HG03095 (cell line): ENCODE data around the gene NRBP1.

Source experiments
- ATAC-seq: cut with Tn5 transposase; IDR thresholded peaks from one replicate; pipeline ENCODE4 v1.9.1; 2021; ENCODE audit warnings: moderate library complexity; ENCODE audit not compliant: unreplicated experiment

The NRBP1 gene

DNA sequence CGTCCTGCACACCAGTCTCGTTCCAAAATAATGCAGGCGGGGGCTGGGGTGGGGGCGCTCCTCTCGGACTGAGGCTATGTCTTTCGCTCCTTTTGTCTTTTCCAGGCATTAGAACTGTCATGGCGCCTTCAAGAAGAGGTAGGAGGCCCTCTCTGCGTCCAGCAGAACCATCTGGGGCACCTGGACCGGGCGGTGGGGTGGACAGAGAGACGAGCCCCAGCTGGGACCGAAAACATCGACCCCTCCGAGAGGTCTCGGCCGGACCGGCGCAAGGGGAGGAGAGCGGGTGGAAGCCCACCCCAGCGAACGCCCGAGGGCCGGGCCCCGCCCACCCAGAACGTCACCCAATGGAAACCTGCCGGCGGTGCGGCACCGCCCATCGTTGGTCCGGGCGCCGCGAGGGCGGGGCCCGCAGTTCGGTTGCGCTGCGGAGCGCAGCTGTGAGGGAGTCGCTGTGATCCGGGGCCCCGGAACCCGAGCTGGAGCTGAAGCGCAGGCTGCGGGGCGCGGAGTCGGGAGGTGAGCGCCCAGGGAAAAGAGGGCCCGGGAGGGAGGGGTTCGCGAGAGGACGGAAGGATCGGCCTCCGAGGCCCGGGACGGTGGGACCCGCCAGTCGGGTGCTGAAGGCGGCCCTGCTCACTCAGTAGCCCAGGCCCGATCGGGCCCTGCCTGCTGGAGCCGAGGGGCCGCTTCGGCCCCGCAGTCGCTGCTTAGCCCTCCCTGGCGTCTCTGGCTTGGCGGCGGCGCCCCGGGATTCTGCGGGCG lies at the start of gene NRBP1:
Gene NRBP1 (plus strand): TSS at position 419 of the 765 bp plus-strand sequence. CDS start 4,643 bp downstream, outside the sequence.
- ATAC-seq, result peak; percentile 86

DNA sequence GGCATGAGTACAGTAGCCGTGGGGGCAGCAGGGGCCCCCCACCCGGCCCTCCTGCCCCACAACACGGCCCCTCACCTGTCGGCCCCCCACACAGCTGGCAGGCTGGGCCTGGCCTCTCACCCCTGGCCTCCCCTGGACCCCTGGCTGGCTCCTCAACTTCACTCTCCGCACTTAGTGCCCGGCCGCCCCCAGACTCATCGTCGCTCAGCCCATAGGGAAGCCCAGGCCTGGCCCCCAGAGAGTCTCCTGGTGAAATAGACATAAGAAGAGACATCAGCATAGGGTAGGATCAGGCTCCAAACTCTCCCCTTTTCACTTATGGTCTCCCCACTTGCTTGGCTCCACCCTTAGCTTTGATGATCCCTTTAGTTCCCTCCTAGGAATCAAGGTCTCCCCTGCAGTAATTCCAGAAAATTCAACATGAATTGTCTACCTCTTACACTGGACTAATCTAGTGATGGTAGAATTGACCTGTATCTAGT lies 49.6 kb upstream of the NRBP1 start:
- no peak for ATAC-seq

DNA sequence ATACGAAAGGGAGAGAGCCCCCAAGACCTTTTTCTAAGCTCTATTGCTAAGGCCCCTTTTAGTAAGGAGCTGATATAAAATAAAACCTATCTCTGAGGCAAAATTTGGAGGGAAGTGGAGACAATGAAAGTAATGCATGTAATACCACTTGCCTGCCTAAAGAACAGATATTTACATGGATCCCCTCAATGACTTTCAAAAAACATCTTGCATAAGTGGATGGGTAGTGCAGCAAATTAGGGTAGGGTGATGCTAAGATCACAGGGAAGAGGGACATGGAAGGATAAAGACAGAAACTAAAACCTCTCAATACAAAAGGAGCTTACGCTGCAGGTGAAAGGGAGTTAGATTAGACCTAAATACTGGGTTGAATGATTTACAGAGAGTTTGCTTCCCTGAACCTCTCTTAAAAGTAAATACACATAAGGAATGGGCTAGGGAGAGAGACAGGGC lies 49.0 kb upstream of the NRBP1 start:
- no peak for ATAC-seq

DNA sequence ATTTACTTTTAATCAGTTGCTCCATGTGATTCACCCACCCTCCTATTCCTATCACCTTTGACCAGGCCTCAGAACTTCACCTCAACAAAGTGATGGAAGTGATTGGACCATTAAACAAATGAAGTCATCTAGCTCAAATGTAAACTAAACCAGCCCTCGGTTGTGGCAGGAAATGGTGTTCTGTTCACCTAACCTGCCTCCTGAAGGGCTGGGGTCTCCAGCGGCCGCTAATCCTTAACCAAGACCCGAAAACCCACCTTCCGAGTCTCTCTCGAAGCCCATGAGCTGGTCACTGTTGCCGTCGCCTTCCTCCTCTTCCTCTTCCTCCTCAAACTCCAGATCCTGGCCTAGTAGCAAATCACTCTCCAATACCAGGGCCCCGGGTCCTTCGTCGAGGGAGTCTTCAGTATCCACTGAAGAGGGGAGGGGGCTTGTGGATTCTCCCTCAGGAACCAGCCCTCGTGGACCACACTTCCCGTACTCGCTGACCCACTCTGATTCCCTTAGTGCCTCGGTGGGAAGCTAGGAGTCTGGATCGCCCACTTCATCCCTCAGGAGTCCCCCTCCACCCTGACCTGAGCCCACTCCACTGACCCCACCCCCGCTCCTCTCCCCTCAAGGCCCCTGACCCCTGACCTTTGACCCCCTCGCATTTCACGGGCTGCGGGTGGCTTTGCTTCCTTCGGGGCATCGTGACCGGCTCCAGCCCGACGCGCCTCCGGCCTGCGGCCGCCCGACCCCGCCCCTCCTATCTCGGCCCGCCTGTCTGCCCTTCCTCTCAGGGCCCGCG lies 48.4 kb upstream of the NRBP1 start:
- ATAC-seq, result peak; percentile 36

DNA sequence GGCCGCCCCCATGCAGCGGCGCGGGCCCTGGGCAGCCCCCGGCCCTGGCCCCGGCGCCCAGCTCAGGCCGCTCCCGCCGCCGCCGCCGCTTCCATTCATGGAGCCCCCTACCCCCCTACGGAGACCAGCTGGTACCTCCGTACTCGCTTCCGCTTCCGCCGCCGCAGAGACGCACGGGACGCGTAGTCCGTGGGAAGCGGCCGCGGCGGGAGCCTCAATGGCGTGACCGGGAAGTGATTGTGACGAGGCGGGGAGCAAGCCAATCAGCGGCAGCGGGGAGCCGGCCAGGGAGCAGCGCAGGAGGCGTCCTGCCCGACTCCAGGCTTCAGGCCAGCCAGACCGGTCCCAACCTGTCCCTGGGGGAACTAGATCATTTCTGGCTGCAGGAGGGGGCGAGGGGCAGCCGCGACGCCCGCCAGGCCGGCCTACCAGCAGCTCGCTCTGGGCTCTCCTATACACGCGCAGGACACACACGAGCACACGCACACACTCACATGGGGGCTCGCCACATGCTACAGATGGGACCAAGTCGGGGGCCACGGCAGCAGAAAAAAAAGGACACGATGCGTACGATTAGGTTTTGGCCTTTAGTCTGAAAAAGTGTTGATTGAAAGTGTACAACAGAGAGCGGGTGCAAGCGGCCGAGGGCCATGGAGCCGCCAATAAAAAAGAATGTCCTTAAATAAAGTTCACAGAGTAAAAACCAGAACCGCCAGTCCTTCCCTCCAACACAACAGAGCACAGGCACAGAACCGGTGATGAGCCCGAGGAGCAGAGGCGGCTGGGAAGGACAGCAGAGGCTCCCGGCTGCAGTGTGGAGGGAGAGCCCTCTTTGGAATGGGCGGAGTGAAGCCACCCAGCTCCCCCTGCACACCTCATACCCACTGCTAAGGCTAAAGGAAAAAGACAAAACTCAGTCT lies 47.5 kb upstream of the NRBP1 start, which contains the start of gene ZNF513:
Gene ZNF513 (minus strand): TSS at position 109 of the 920 bp plus-strand sequence. CDS start 208 bp downstream, outside the sequence.
- peak; percentile 84 for ATAC-seq

DNA sequence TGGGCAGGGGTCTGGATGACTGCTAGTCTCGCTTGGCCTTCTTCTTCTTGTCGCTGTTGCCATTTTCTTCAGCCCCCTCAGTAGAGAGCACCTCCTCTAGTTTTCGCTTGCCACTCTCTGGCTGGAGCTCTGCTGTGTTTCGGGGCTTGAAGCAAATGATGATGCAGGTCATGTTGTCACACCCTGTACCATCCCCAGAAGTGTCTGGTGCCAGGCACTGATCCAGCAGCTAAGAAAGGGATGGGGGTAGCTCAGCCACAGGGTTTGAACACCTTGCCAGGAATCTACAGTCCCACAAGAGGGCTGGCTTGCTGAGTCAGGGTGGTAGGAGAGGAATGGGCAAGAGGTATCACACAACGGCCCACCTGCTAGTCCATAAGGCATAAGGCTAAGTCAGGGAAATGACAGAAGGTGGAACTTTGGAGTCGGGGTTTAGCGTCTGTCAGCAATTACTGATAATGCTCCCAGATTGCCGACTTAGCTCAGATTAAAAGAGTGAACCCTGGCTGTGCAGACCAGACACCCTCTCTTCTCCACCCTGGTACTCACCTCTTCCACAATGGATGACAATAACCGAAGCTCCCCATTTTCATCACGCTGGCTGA lies 46.8 kb upstream of the NRBP1 start:
- no peak for ATAC-seq

DNA sequence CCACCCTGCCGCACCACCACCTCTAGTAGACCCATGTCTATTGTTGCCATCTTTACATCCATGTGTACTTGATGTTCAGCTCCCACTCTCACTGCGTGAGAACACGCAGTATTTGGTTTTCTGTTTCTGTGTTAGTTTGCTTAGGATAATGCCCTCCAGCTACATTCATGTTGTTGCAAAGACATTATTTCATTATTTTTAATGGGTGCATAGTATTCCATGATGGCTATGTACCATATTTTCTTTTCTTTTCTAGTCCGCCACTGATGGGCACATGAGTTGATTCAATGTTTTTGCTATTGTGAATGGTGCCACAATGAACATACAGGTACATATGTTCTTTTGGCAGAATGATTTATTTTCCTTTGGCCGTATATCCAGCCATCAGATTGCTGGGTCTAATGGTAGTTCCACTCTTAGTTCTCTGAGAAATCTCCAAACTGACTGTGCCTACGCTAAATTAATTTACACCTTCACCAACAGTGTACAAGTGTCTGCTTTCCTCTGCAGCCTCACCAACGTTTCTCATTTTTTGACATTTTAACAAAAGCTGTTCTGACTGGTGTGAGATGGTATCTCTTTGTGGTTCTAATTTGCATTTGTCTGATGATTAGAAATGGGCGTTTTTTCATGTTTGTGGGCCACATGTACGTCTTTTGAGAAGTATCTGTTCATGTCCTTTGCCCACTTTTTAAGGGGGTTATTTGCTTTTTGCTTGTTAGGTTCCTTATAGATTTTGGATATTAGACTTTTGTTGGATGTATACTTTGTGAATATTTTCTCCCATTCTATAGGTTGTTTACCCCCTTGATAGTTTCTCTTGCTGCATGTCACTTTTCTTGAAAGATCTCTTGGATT lies 37.4 kb upstream of the NRBP1 start:
- no peak for ATAC-seq

DNA sequence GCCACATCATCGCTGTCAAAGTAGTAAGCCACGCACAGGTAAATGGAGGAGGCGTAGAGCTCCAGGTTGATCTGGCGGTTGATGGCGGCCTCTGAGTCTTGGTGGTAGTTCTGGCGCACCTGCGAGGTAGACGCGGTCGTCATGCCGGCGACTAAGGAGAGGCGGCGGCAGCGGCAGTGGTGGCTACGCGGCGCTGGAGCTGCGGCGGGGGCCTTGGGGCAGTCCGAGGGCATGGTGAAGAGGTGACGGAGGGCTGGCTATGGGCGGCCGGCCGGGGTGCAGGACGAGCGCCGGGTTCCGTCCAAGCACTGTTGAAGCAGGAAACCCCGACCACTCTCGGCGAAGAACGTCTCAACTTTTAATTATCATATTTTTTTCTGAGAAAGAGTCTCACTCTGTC lies 35.2 kb upstream of the NRBP1 start:
- ATAC-seq, result no peak

DNA sequence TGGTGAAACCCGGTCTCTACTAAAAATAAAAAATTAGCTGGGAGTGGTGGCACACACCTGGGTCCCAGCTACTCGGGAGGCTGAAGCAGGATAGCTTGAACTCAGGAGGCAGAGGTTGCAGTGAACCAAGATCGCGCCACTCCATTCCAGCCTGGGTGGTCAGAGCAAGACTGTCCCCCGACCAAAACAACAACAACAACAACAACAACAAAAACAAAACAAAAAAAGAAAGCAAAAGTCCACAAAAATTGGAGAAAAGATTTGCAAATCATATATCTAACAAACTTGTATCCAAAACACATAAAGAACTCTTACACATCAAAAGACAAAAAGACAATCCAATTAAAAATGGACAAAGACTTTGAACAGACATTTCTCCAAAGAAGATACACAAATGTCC lies 29.5 kb upstream of the NRBP1 start:
- ATAC-seq, result no peak

DNA sequence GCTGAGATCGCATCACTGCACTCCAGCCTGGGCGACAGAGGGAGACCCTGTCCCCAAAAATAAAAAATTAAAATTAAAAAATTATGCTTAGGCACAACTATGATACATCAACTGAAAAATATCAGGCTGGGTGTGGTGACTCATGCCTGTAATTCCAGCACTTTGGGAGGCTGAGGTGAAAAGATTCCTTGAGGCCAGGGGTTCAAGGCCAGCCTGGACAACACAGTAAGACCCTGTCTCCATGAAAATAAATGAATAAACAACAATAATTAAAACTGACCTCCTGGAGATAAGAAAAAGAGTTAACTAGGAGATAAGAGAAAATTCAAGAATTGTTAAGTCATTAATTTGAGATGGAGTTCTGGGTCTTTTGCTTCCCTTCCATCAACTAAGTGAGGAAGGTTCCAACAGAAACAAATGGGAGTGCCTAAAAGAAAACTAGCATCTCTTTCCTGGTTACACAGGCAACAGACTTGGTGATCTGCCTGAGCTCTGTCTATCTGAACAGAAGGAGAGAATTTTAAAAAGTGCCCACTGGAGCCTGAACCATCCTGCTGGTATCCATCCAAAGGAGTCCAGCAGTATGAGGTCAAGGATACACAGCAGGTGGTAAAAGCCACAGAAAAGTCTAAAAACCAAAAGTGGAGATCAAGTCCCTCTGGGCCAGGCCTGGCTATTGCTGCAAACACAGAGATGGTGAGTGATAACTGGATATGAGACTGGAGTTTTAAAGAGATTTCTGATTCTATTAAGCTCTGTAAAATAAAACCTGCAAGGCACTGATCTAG lies 27.9 kb upstream of the NRBP1 start:
- ATAC-seq, result no peak

DNA sequence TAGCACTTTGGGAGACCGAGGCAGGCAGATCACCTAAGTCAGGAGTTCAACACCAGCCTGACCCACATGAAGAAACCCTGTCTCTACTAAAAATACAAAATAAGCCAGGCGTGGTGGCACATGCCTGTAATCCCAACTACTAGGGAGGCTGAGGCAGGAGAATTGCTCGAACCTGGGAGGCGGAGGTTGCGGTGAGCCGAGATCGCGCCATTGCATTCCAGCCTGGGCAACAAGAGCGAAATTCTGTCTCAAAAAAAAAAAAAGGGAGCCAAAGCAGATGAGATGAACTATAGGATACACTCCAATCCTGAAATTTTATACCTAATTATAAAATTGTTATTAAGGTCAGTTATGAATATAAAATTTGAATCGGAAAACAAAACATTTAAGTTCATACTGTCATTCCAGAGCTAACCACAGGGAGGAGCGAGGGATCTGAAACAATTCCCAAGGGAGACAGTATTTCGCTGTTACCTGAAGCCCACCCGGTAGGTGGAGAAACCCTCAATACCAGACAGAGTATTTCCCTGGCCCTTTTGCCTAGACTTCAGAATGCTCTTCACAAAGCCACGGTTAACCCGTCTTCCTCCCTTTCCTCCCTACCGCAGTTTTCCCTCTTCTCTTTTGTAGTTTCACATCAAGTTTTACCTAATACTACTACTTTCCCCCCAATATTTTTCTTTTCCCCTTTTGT lies 20.5 kb upstream of the NRBP1 start:
- no peak for ATAC-seq

DNA sequence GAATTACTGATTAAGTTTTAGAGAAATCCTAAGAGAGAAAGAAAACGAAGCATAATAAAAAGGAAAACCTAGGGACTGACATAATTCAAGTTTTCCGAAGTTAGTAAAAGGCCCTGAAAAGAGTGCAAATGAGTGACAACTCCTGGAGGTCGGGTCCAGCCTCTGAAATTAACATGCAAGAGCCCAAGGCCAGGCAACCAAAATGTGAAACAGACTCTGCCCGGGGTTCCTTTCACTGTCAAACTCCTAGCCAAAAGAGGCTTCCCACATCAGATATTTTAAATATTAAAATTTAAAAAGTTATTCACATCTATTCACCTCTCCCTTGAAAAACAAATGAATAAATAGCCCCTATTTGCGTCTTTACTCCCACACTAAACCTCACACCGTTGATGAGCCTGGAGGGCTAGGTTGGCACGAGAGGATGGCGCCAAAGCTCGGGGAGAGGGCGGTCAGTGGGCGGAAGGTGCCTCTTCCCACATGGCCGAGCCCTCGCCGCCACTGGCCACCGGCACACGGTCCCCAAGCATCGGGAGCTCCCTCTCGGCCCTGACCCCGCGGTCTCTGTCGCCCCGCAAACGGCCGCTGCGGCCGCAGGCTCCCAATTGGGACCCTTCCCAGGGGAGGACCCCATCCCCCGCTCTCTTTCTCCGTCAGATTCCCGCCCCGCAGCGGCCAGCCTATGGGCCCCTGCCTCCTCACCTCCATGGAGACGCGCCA lies 19.7 kb upstream of the NRBP1 start:
- peak; percentile 23 for ATAC-seq

DNA sequence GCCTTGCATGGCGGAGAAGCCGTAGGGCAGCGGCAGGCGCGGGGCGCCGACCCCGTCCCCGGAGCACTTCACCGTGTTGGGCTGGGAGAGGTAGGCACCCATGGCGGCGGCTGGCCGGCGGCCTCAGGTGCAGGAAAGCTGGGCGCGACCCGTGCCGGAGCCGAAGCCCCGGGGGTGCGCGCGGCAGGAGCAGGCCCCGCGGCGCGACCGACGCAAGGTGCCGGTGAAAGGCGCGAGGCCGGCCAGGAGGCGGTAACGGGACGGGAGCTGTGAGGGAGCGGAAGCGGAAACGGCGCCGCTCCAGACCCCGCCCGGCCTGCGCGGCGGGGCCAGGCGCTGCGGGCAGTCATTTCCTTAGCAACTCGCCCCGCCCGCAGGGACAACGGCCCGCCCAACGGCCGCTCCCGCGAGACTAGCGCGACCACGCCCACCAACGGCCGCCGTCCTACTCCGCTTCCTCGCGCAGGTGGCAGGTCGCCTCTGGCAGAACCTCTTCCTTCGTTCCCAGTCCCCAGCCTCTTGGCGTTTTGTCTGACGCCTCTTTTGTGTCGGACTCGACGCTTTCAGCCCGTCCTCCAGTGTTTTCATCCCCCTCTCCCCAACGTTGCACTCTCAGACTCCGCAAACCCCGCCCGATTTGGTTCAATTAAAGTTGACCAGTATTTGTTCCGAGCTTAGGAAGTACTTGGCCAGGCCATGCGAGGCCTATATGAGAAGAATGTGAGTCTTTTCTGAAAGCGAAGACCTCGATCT lies 18.9 kb upstream of the NRBP1 start, which contains the start of gene PPM1G:
Gene PPM1G (minus strand): TSS at position 271 of the 753 bp plus-strand sequence. CDS start 169 bp downstream, at position 102.
- ATAC-seq, result peak; percentile 96

DNA sequence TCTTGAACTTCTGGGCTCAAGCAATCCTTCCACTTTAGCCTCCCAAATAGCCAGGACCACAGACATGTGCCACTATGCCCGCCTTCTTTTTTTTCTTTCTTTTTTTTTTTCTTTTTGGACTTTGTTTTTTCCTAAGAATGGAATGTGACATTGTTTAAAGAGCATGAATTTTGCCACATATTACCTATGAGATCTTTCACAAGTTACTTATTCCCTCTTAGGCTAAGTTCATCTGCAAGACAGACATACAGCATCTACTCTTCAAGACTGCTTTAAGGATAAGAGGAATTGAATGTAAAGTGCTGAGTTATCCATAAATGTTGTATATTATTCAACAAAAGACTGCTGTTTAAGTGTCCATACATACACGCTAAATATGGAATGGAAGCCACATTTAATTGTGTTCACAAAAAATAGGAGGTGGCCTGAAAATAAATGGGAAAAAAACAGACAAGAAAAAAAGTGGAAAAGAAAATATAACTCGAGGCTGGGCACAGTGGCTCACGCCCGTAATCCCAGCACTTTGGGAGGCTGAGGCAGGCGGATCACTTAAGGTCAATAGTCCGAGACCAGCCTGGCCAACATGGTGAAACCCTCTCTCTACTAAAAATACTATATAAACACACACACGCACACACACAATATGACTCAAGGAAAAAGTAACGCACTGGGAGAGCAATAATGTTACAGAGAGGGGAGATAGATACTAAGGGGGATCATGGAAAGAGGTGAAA lies 15.8 kb upstream of the NRBP1 start:
- ATAC-seq, result no peak

DNA sequence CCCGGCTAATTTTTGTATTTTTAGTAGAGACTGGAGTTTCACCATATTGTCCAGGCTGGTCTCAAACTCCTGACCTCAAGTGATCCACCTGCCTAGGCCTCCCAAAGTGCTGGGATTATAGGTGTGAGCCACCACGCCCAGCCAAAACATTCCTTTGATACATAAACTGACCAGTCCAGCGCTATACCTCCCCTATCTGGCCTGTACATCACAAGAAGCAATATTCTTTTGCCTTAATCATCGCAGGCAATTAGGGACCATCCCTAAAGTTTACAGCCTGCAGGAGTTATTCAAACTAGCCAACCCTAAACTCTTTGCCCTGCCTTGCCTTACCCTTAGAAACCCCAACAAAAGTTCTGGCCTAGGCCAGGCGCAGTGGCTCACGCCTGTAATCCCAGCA lies 12.3 kb upstream of the NRBP1 start:
- no peak for ATAC-seq

DNA sequence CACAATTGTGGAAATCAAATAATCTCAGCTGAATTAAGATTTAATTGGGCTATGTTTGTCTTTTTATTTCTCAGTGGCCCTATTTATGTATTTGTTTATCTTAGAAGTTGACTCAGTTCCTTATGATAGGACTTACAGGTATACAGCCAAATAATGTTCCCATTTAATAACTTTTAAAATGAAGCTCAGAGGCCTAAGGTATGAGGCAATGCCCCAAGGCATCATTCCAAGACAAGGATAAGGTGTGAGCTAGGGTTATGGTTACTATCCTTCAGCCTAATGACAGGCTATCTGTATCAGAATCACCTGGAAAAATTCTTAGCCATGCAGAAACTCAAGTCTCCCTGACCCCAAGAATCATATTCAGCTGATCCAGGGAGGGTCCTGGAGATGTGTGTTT lies 7.4 kb upstream of the NRBP1 start:
- no peak for ATAC-seq
